GM18511 (cell line): ENCODE data around the gene TNPO3.

Source experiments
- ATAC-seq: cut with Tn5 transposase; IDR thresholded peaks from one replicate; pipeline ENCODE4 v1.9.1; 2021; ENCODE audit warnings: mild to moderate bottlenecking, moderate library complexity; ENCODE audit not compliant: unreplicated experiment

Gene TNPO3

GRCh38 chr7:128940494-128941322 lies 114.2 kb downstream of the TNPO3 start:
- peak; percentile 69 for ATAC-seq

GRCh38 chr7:128939861-128940410 lies 115.0 kb downstream of the TNPO3 start:
- ATAC-seq = peak; percentile 30

- no peak for ATAC-seq
These were observed 115.6 kb downstream of the TNPO3 start for GRCh38 chr7:128939075-128939860.

- no peak for ATAC-seq
These were observed 116.3 kb downstream of the TNPO3 start for GRCh38 chr7:128938544-128939074.

GRCh38 chr7:128937647-128938543 lies 117.0 kb downstream of the TNPO3 start, which contains the start of gene IRF5:
Gene IRF5, plus strand, starts transcription at chr7:128937927. Its CDS starts 4,155 bp downstream, at chr7:128942082.
- ATAC-seq = no peak

- no peak for ATAC-seq
These were observed 117.7 kb downstream of the TNPO3 start for GRCh38 chr7:128937271-128937646.

GRCh38 chr7:128936798-128937197 lies 118.1 kb downstream of the TNPO3 start:
- ATAC-seq = no peak

- ATAC-seq = no peak
These were observed 119.6 kb downstream of the TNPO3 start for GRCh38 chr7:128935342-128935730.

- peak; percentile 40 for ATAC-seq
These were observed 120.3 kb downstream of the TNPO3 start for GRCh38 chr7:128934361-128935341.

GRCh38 chr7:128933180-128933891 lies 121.6 kb downstream of the TNPO3 start:
- peak; percentile 33 for ATAC-seq

- ATAC-seq = no peak
These were observed 122.1 kb downstream of the TNPO3 start for GRCh38 chr7:128932862-128933179.

GRCh38 chr7:128931965-128932861 lies 122.7 kb downstream of the TNPO3 start:
- no peak for ATAC-seq

GRCh38 chr7:128931190-128931798 lies 123.6 kb downstream of the TNPO3 start:
- ATAC-seq = no peak

GRCh38 chr7:128928882-128929788 lies 125.8 kb downstream of the TNPO3 start:
- no peak for ATAC-seq

- ATAC-seq = no peak
These were observed 126.6 kb downstream of the TNPO3 start for GRCh38 chr7:128928159-128928813.
